Frontal cortex (tissue), 4 donors: ENCODE measurements around the gene AAK1. TPM values are rescaled to one million over a fixed set of nuclear protein-coding genes. Genes with fewer than 3 reads are reported as not detected.
"Not testable (repeated sequence)": the region's sequence is repeated elsewhere in the genome, so short reads cannot be mapped to it uniquely, and the experiment has no call there.

Experiments
- DNase-seq, 2 donors: peaks; one replicate each; pipeline ENCODE4 v3.0.0; 2012; ENCODE audit warnings: low spot score in 2 of 2
- FAIRE-seq: peaks from 2 replicates; lab custom pipeline; 2012; peaks lifted over from hg19 to GRCh38; lab: Jason Lieb, UNC
- total RNA-seq: library from RNA; depleted of rRNA; stranded (reverse); fragments of >200 nt; gene quantifications from one replicate; pipeline ENCODE4 v1.2.3, GENCODE V29; 2014
- donor health status: control.
- donor health status: control.
- donor health status: control.

The AAK1 gene
- total RNA-seq, 1 donor from 2014 or later: 31.4 TPM

- no peak for FAIRE-seq
- no peak for DNase-seq
Observed at GRCh38 chr2:69553991-69554390, 89.5 kb downstream of the AAK1 start.

- not testable (repeated sequence) for FAIRE-seq, DNase-seq
Observed at GRCh38 chr2:69550511-69550910, 93.0 kb downstream of the AAK1 start.

- FAIRE-seq (no peak), DNase-seq (no peak)
Observed at GRCh38 chr2:69549421-69549820, 94.1 kb downstream of the AAK1 start.

GRCh38 chr2:69547984-69548715 lies 95.4 kb downstream of the AAK1 start:
- FAIRE-seq (no peak), DNase-seq (no peak)

GRCh38 chr2:69546646-69547045 lies 96.9 kb downstream of the AAK1 start:
- DNase-seq (no peak), FAIRE-seq (no peak)

- DNase-seq: no peak
- no peak for FAIRE-seq
Observed at GRCh38 chr2:69545477-69545932, 98.0 kb downstream of the AAK1 start.

GRCh38 chr2:69544951-69545350 lies 98.6 kb downstream of the AAK1 start:
- peak; percentile 17 for FAIRE-seq
- DNase-seq: no peak

GRCh38 chr2:69539549-69539908 lies 104.0 kb downstream of the AAK1 start:
- FAIRE-seq: no peak
- DNase-seq: no peak

GRCh38 chr2:69538872-69539548 lies 104.5 kb downstream of the AAK1 start:
- DNase-seq: no peak
- no peak for FAIRE-seq

GRCh38 chr2:69538249-69538648 lies 105.3 kb downstream of the AAK1 start:
- DNase-seq: no peak
- FAIRE-seq: no peak

- DNase-seq (no peak), FAIRE-seq (no peak)
Observed at GRCh38 chr2:69535817-69536241, 107.7 kb downstream of the AAK1 start.

- FAIRE-seq: no peak
- DNase-seq: no peak
Observed at GRCh38 chr2:69531186-69531585, 112.4 kb downstream of the AAK1 start.

- no peak for DNase-seq
- no peak for FAIRE-seq
Observed at GRCh38 chr2:69529480-69529879, 114.1 kb downstream of the AAK1 start.

- FAIRE-seq: no peak
- no peak for DNase-seq
Observed at GRCh38 chr2:69525261-69525660, 118.3 kb downstream of the AAK1 start.

GRCh38 chr2:69524799-69525198 lies 118.7 kb downstream of the AAK1 start:
- no peak for DNase-seq
- FAIRE-seq: no peak

GRCh38 chr2:69521747-69522146 lies 121.8 kb downstream of the AAK1 start:
- FAIRE-seq: no peak

GRCh38 chr2:69518841-69519240 lies 124.7 kb downstream of the AAK1 start:
- FAIRE-seq (no peak), DNase-seq (no peak)

More at GRCh38 chr2:69521747-69522146, 121.8 kb downstream of the AAK1 start:
- DNase-seq: no peak

GRCh38 chr2:69517410-69517809 lies 126.1 kb downstream of the AAK1 start:
- FAIRE-seq: no peak

GRCh38 chr2:69514819-69515218 lies 128.7 kb downstream of the AAK1 start:
- FAIRE-seq (no peak), DNase-seq (no peak)

More at GRCh38 chr2:69517410-69517809, 126.1 kb downstream of the AAK1 start:
- no peak for DNase-seq

- DNase-seq (peak in 1 of 2 donors; percentile 37), FAIRE-seq (no peak)
Observed at GRCh38 chr2:69514406-69514805, 129.1 kb downstream of the AAK1 start.

- no peak for DNase-seq
- no peak for FAIRE-seq
Observed at GRCh38 chr2:69512446-69512845, 131.1 kb downstream of the AAK1 start.
